GM19397 (cell line): Measurements from ENCODE around the gene SULT1C2.
"Not testable (repeated sequence)": the region's sequence is repeated elsewhere in the genome, so short reads cannot be mapped to it uniquely, and the experiment has no call there.

Experiments
- ATAC-seq: cut with Tn5 transposase; IDR thresholded peaks from one replicate; pipeline ENCODE4 v1.9.1; 2021; ENCODE audit warnings: mild to moderate bottlenecking, moderate library complexity; ENCODE audit not compliant: unreplicated experiment

SULT1C2 gene

DNA sequence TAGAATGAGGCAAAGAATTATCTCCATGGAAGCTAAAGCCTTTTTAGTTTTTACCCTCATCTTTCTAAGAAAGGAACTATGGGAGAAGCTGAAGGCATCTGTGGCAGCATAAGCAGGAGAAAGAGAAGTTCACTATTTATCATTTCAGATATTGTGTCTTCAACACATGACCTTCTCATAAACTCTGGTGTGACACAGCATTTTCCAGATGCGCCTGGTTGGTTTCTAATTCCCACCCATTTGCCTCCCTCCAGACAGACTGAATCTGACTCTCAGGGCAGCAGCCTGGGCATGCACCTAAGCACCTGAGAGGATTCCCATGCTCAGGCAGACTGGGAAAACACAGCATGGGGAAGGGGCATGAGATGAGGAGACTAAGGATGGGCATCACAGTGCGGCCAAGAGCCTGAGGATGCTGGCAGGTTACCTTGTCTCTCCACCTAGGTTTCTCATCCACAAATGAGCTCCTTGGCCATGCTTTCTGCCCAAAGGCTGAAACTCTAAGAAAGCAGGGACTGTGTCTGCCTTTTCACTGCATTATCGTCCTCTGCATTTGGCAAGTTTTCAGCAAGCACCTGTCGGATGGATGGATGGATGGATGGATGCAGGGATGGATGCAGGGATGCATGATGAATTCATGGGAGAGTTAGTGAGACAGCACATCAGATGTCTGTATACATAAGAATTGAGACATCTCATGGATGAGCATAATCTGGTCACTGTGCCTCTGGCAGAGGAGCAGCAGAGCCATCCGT is 60.3 kb downstream of the SULT1C2 start:
- no peak for ATAC-seq

DNA sequence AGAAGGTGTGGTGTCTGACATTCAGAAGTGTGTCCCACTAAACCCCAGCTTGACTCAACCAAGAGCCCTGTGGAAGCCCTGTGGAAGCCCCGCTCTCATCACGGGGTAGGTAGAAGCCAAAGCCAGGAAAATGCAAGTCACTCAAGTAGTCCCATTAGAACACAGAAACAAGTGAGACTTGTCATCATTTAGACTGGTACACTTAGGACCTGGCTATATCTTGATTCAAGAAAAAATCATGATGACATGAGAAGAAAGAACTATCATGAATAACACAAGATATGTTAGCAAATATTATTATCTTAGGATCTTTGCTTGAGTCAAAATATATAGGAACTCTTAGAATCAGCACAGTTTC is 60.9 kb downstream of the SULT1C2 start:
- no peak for ATAC-seq

DNA sequence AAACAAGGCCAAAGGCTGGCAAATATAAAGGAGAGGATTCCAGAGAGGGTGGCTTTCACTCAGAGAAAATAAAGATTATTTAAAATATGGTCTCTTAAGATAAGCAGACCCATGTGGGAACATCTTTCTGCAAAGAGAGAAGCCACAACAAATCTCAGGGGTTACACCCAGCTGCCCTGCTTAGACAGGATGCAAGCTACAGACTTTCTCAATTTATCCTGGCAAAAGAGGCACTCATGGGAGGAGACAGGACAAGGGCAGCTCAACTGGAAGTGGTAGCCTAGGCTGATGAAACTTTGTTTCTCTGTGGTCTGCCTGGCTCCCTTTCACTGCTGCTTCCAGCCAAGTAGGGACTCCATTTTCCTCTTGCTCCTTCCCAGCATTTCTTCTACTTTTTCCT is 63.2 kb downstream of the SULT1C2 start:
- ATAC-seq = no peak

DNA sequence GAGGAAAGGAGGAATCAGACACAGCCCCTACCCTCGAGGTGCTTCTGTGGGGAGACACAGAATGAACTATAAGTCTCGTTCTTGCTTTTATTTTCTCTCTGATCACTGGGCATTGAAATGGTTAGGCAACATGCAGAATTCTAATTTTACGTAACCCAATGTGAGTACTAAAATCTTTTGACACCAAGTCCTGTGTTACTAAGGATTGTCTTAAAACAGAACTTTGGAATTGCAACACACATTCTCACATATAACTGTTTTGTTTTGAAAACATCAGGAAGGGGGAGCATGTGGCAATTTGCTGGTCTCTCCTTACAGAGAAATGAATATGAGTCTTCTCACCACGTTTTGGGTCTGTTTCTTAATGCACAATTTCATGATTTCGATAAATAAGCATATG is 65.4 kb downstream of the SULT1C2 start:
- no peak for ATAC-seq

DNA sequence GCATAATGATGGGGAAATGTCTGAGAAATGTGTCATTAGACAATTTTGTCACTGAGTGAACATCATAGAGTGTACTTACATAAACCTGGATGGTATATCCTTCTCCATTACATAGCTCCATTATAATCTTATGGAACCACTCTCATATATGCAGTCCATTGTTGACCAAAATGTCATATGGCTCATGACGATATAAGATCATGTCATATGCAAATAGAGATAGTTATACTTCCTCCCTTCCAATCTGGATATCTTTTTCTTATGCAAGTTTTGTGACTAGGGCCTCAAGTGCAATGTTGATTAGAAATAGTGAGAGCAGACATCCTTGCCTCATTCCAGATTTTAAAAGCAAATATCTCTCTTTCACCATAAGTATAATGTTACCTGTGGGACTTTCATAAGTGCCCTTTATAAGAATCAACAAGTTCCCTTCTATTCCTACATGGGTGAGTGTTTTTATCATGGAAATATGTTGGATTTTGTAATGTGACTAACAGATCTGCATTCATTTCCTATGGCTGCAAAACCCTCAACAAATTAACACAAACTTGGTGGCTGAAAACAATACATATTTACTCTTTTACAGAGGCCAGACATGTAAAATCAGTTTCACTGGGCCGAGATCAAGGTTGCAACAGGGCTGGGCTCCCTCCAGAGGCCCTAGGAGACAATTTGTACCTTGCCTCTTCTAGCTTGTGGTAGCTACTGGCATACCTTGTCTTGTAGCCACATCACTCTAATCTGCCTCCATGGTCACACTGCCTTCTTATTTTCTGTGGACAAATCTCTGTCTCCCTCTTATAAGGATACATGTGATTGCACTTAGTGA is 67.4 kb downstream of the SULT1C2 start:
- no peak for ATAC-seq

DNA sequence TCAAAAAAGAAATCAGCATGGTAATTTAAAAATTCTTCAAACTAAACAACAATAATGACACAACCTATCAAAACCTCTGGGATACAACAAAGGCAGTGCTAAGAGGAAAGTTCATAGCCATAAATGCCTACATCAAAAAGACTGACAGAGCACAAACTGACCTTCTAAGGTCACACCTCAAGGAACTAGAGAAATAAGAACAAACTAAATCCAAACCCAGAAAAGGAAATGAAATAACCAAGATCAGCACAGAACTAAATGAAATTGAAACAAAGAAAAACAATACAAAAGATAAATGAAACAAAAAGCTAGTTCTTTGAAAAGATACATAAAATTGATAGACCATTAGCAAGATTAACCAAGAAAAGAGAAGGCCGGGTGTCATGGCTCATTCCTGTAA is 70.6 kb downstream of the SULT1C2 start:
- not testable (repeated sequence) for ATAC-seq
